IMR-90 (cell line): ENCODE results near the gene KLF13.
"Not testable (repeated sequence)": the region's sequence is repeated elsewhere in the genome, so short reads cannot be mapped to it uniquely, and the experiment has no call there.

ENCODE experiments used
- CEBPB ChIP-seq: IDR thresholded peaks from 2 replicates; pipeline ENCODE4 v1.6.1; 2012; ENCODE audit warnings: low read depth, low read length, improper control_type of control experiment
- CHD1 ChIP-seq: IDR thresholded peaks from 2 replicates; pipeline ENCODE4 v1.6.1; 2012; ENCODE audit warnings: low read depth, low read length, improper control_type of control experiment
- CTCF ChIP-seq: conservative IDR thresholded peaks from 2 replicates; pipeline ENCODE4 v1.5.1; 2012; ENCODE audit warnings: mild to moderate bottlenecking, low read depth, low read length, improper control_type of control experiment
- FOS ChIP-seq: fragments of 150-350 bp; IDR thresholded peaks from 2 replicates; pipeline ENCODE4 v1.6.1; 2016; ENCODE audit warnings: low read depth, low read length
- MAFK ChIP-seq: IDR thresholded peaks from 2 replicates; pipeline ENCODE4 v1.6.1; 2012; ENCODE audit warnings: low read depth, low read length, improper control_type of control experiment
- MAZ ChIP-seq: IDR thresholded peaks from 2 replicates; pipeline ENCODE4 v1.6.1; 2012; ENCODE audit warnings: low read depth, mild to moderate bottlenecking, low read length, improper control_type of control experiment, moderate library complexity, borderline replicate concordance
- NFE2L2 ChIP-seq: fragments of 150-350 bp; IDR thresholded peaks from 2 replicates; pipeline ENCODE4 v1.6.1; 2016; ENCODE audit warnings: low read depth, mild to moderate bottlenecking, low read length
- RAD21 ChIP-seq: IDR thresholded peaks from 2 replicates; pipeline ENCODE4 v1.6.1; 2012; ENCODE audit warnings: low read length, improper control_type of control experiment
- RFX5 ChIP-seq: IDR thresholded peaks from 2 replicates; pipeline ENCODE4 v1.8.0; 2012; ENCODE audit warnings: low read depth, mild to moderate bottlenecking, low read length, moderate library complexity
- USF2 ChIP-seq: fragments of 150-350 bp; IDR thresholded peaks from 2 replicates; pipeline ENCODE4 v1.6.1; 2017; ENCODE audit warnings: mild to moderate bottlenecking, antibody characterized with exemption, low read length, low read depth

DNA sequence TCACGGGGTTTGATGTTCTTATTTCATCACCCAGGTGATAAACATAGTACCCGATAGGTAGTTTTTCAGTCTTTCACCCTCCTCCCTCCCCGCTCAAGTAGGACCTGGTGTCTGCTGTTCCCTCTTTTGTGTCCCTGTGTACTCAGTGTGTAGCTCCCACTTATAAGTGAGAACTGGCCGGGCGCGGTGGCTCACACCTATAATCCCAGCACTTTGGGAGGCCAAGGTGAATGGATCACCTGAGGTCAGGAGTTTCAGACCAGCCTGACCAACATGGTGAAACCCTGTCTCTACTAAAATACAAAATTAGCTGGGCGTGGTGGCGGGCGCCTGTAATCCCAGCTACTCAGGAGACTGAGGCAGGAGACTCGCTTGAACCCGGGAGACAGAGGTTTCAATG, 29.5 kb downstream of the KLF13 start:
- not testable (repeated sequence) for TF ChIP-seq CTCF, RAD21, MAFK, NFE2L2, FOS, RFX5, USF2, CEBPB, CHD1, MAZ
